Uterus (tissue), 4 donors: Measurements from ENCODE around the gene ANXA7. TPM values are rescaled to one million over a fixed set of nuclear protein-coding genes. Genes with fewer than 3 reads are reported as not detected.

Experiments used
- DNase-seq, 2 donors: peaks; one replicate each; pipeline ENCODE4 v3.0.0-alpha.2; 2019 to 2020
- H3K27ac ChIP-seq, 2 donors: fragments of 200-600 bp; sonication (generic); 1 replicate in 1 of 2; 2 replicates in 1 of 2; pipeline ENCODE4 v1.5.1; 2016 to 2018
- H3K27me3 ChIP-seq, 2 donors: fragments of 200-600 bp; sonication (generic); one replicate each; pipeline ENCODE4 v1.5.1; 2018 to 2019; ENCODE audit warnings: control low read depth in 1 of 2
- H3K36me3 ChIP-seq, 2 donors: fragments of 200-600 bp; sonication (generic); one replicate each; pipeline ENCODE4 v1.5.1; 2019; ENCODE audit warnings: control low read depth in 1 of 2
- H3K4me1 ChIP-seq, 2 donors: fragments of 200-600 bp; sonication (generic); one replicate each; pipeline ENCODE4 v1.5.1; 2018 to 2019; ENCODE audit warnings: control low read depth in 1 of 2
- H3K4me3 ChIP-seq, 2 donors: fragments of 200-600 bp; sonication (generic); 1 replicate in 1 of 2; 2 replicates in 1 of 2; pipeline ENCODE4 v1.5.1; 2018 to 2019; ENCODE audit warnings: mild to moderate bottlenecking in 1 of 2
- H3K9me3 ChIP-seq, 2 donors: fragments of 200-600 bp; sonication (generic); one replicate each; pipeline ENCODE4 v1.5.1; 2019; ENCODE audit warnings: control low read depth in 1 of 2
- POLR2A ChIP-seq, 2 donors: fragments of 450-650 bp; IDR thresholded peaks; one replicate each; pipeline ENCODE4 v1.6.1; 2016; ENCODE audit warnings: antibody characterized with exemption in 2 of 2, mild to moderate bottlenecking in 1 of 2, moderate library complexity in 1 of 2
- intact Hi-C: fragments of 100-400 bp; cut with DNase I; formaldehyde crosslinking; loops from one replicate; pipeline ENCODE4 v1.15.1; 2023; ENCODE audit warnings: low total_unique reads
- total RNA-seq, 4 donors: library from RNA; depleted of rRNA in 3 of 4; stranded (reverse); fragments of >200 nt in 3 of 4; gene quantifications; one replicate each; pipeline versions ENCODE4 v1.1.0 to v1.2.4, GENCODE V29; 2014 to 2023
- TF ChIP-seq, protein P1 (sequence below), 4 experiments: fragments of 200-600 bp in 2 of 4; fragments of 450-650 bp in 2 of 4; sonication (generic) in 2 of 4; IDR thresholded peaks; one replicate each; pipeline ENCODE4 v1.5.1; 2016 to 2019; ENCODE audit warnings: antibody characterized with exemption in 4 of 4, mild to moderate bottlenecking in 2 of 4, moderate library complexity in 1 of 4
- donor health status: DM: yes; HTN: yes; CAD: no.

The ANXA7 gene
- total RNA-seq, 4 donors from 2014 or later: 42.3 to 106 (median 65.6) TPM

DNA sequence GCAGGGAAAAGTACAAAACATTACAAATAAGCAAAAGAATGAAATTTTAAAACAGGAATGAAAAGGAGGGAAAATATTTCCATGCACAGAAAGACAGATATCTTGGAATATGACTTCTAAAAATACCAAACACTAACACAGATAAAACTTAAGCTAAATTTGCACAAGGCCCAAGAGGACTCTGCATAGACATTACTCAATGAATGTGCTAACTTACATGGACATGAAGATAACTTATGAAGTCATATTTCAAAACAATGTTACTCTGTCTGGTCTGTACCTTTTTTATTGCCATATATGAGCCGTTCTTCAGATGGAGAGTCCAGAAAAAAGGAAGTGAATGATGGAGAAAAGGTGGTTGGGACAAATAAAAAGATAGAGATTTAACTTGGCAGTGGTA, 34.5 kb upstream of the ANXA7 start:
- Histone ChIP-seq H3K36me3 (no peaks in the 10 kb centered on the region), H3K4me3 (no peak overlapping the region), H3K4me1 (no peaks in the 10 kb centered on the region), H3K27ac (no peak overlapping the region), H3K27me3 (no peaks in the 10 kb centered on the region), H3K9me3 (no peaks in the 10 kb centered on the region)
- no peak for DNase-seq
- TF ChIP-seq, protein P1, sequence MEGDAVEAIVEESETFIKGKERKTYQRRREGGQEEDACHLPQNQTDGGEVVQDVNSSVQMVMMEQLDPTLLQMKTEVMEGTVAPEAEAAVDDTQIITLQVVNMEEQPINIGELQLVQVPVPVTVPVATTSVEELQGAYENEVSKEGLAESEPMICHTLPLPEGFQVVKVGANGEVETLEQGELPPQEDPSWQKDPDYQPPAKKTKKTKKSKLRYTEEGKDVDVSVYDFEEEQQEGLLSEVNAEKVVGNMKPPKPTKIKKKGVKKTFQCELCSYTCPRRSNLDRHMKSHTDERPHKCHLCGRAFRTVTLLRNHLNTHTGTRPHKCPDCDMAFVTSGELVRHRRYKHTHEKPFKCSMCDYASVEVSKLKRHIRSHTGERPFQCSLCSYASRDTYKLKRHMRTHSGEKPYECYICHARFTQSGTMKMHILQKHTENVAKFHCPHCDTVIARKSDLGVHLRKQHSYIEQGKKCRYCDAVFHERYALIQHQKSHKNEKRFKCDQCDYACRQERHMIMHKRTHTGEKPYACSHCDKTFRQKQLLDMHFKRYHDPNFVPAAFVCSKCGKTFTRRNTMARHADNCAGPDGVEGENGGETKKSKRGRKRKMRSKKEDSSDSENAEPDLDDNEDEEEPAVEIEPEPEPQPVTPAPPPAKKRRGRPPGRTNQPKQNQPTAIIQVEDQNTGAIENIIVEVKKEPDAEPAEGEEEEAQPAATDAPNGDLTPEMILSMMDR (IDR thresholded peaks at IDR 0.05): no peak
- no peak for TF ChIP-seq POLR2A (IDR thresholded peaks at IDR 0.05)
- intact Hi-C loops: no loop called here

- no peak for DNase-seq
- intact Hi-C loops: no loop called here
- Histone ChIP-seq H3K36me3 (no peaks in the 10 kb centered on the region), H3K4me1 (no peaks in the 10 kb centered on the region), H3K4me3 (no peak overlapping the region), H3K27me3 (no peaks in the 10 kb centered on the region), H3K27ac (no peak overlapping the region), H3K9me3 (no peaks in the 10 kb centered on the region)
- TF ChIP-seq, protein P1 (IDR thresholded peaks at IDR 0.05): no peak
- TF ChIP-seq POLR2A (IDR thresholded peaks at IDR 0.05): no peak
Measured at GRCh38 chr10:73446926-73447325, 33.1 kb upstream of the ANXA7 start.

DNA sequence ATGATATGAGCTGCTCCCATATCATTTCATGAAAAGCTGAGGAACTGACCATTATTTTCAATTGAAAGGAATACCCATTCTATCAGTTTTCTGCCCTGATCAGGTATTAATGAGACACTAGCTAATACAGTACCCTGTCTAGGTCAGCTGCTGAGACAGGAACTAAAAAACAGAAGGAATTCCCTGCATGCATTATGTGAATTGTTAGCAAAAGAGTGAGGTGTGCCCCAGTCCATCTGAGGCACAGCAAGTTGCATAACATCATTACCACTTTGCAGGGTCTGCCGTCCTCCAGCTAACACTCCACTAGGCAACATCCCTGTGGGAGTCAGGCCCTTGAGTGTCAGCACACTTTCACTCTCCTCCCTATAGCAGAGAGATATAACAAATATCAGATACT, 30.6 kb upstream of the ANXA7 start:
- intact Hi-C loops: no loop called here
- H3K27ac ChIP-seq: no peak overlapping the region
- H3K4me3 ChIP-seq: no peak overlapping the region
- TF ChIP-seq, protein P1 (IDR thresholded peaks at IDR 0.05): no peak
- no peak for TF ChIP-seq POLR2A (IDR thresholded peaks at IDR 0.05)
- H3K4me1 ChIP-seq: no peaks in the 10 kb centered on the region
- DNase-seq: no peak
- H3K9me3 ChIP-seq: no peaks in the 10 kb centered on the region
- H3K27me3 ChIP-seq: no peaks in the 10 kb centered on the region
- H3K36me3 ChIP-seq: no peaks in the 10 kb centered on the region

DNA sequence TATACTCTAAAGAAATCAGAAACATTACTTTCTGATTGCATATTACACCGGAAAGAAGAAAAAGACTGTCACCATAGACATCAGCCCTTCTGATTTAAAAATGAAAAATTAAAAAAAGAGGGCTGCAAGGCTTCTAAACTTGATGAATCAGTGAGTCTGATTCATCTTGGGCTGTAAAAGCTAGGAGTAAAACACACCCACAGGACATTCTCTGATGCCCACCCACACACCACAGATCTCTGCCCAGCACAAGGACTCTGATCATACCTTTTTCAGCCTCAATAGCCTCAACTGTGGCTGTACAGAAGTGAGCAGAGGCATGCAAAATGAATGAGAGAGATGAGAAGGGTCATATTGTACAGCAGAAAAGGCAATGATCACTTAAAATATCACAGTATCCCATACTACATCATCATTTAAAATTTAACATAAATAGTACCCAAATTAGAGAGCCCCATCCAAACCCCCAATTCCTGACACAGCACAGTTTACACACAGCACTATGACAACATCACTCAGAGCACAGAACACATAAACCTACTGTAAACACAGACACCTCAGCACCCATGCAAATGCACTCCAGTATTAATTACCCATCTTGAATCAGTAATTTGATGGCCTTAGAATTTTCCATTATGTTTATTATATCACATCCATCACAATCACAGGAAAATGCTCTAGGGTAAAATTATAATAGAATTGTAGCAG, 25.9 kb upstream of the ANXA7 start:
- no peak overlapping the region for H3K4me3 ChIP-seq
- no peaks in the 10 kb centered on the region for H3K36me3 ChIP-seq
- intact Hi-C loops: no loop called here
- H3K4me1 ChIP-seq: no peaks in the 10 kb centered on the region
- DNase-seq: no peak
- H3K27me3 ChIP-seq: no peaks in the 10 kb centered on the region
- TF ChIP-seq, protein P1 (IDR thresholded peaks at IDR 0.05): no peak
- no peak for TF ChIP-seq POLR2A (IDR thresholded peaks at IDR 0.05)
- no peaks in the 10 kb centered on the region for H3K9me3 ChIP-seq
- no peak overlapping the region for H3K27ac ChIP-seq

DNA sequence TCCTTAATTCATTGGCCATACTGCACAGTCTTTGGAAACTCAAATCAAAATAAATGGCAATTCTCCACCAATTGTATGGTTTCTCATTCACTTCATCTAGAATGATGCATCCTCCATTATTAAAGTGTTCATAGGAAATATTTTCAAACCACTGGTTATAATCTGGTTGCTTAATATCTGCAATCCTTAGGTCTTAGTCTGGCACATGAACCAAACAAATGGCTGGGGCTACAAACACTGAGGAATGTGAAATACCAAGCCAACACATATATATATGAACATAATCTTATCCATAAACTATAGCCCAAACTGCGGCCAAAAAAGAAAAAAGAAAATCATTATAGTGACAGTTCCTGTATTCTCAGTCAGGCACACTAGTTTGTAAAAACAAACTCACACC, 25.2 kb upstream of the ANXA7 start:
- Histone ChIP-seq H3K9me3 (no peaks in the 10 kb centered on the region), H3K4me3 (no peak overlapping the region), H3K36me3 (no peaks in the 10 kb centered on the region), H3K4me1 (no peaks in the 10 kb centered on the region), H3K27me3 (no peaks in the 10 kb centered on the region), H3K27ac (no peak overlapping the region)
- TF ChIP-seq, protein P1 (IDR thresholded peaks at IDR 0.05): no peak
- no peak for TF ChIP-seq POLR2A (IDR thresholded peaks at IDR 0.05)
- intact Hi-C loops: no loop called here
- no peak for DNase-seq
